CD14-positive monocyte (primary cell): ENCODE measurements around the gene THOC5. TPM values are rescaled to one million over a fixed set of nuclear protein-coding genes. Genes with fewer than 3 reads are reported as not detected.
A peak's percentile ranks its signal among the peaks of the same experiment; 100 is the strongest.

Experiments
- DNase-seq, 3 donors: peaks; one replicate each; pipeline ENCODE4 v3.0.0-alpha.2; 2011 to 2022
- H2AFZ ChIP-seq: 2 replicates; pipeline ENCODE4 v1.6.0; 2012; ENCODE audit warnings: mild to moderate bottlenecking, low read depth, low read length, inconsistent platforms; ENCODE audit not compliant: insufficient read depth, poor library complexity, severe bottlenecking
- H3K27ac ChIP-seq, 2 donors: 1 replicate in 1 of 2; 2 replicates in 1 of 2; pipeline ENCODE4 v1.5.1; 2012 to 2013; ENCODE audit warnings: low read length in 2 of 2, control low read depth in 1 of 2, inconsistent platforms in 1 of 2, low read depth in 1 of 2, mild to moderate bottlenecking in 1 of 2
- H3K27me3 ChIP-seq, 2 donors: one replicate each; pipeline versions ENCODE4 v1.6.0 to v1.6.1; 2011 to 2013; ENCODE audit warnings: low read length in 2 of 2; ENCODE audit not compliant: control insufficient read depth in 2 of 2, insufficient read depth in 2 of 2
- H3K36me3 ChIP-seq, 2 donors: replicated peaks in 1 of 2; 1 replicate in 1 of 2; 2 replicates in 1 of 2; pipeline versions ENCODE4 v1.5.1 to v1.6.1; 2012 to 2013; ENCODE audit warnings: low read length in 2 of 2, control low read depth in 1 of 2, inconsistent platforms in 1 of 2, mild to moderate bottlenecking in 1 of 2; ENCODE audit not compliant: insufficient read depth in 2 of 2, control insufficient read depth in 1 of 2
- H3K4me1 ChIP-seq, 2 donors: 1 replicate in 1 of 2; 2 replicates in 1 of 2; pipeline versions ENCODE4 v1.5.1 to v1.6.1; 2012 to 2013; ENCODE audit warnings: low read length in 2 of 2, control low read depth in 1 of 2, inconsistent platforms in 1 of 2, mild to moderate bottlenecking in 1 of 2, moderate library complexity in 1 of 2; ENCODE audit not compliant: insufficient read depth in 2 of 2, control insufficient read depth in 1 of 2
- H3K4me2 ChIP-seq: replicated peaks from 2 replicates; pipeline ENCODE3; 2012; ENCODE audit warnings: low read length, moderate library complexity, mild to moderate bottlenecking; ENCODE audit not compliant: poor library complexity, severe bottlenecking; ENCODE audit errors: extremely low read depth
- H3K4me3 ChIP-seq, 3 experiments: fragments of 200-600 bp in 1 of 3; sonication (generic) in 1 of 3; replicated peaks in 1 of 3; 1 replicate in 2 of 3; 2 replicates in 1 of 3; pipeline ENCODE4 v1.5.1; 2011 to 2013; ENCODE audit warnings: low read length in 3 of 3, mild to moderate bottlenecking in 3 of 3, control low read depth in 2 of 3, low read depth in 2 of 3, inconsistent platforms in 1 of 3, moderate library complexity in 1 of 3
- H3K79me2 ChIP-seq: 2 replicates; pipeline ENCODE4 v1.6.0; 2012; ENCODE audit warnings: mild to moderate bottlenecking, control low read depth, inconsistent platforms, low read length, moderate library complexity; ENCODE audit not compliant: insufficient read depth
- H3K9ac ChIP-seq: 2 replicates; pipeline ENCODE4 v1.6.0; 2017; ENCODE audit warnings: low read length, mild to moderate bottlenecking; ENCODE audit not compliant: insufficient read depth, poor library complexity, severe bottlenecking
- H3K9me3 ChIP-seq, 2 donors: replicated peaks in 1 of 2; 1 replicate in 1 of 2; 2 replicates in 1 of 2; pipeline versions ENCODE4 v1.5.1 to v1.6.1; 2012 to 2013; ENCODE audit warnings: low read length in 2 of 2, control low read depth in 1 of 2; ENCODE audit not compliant: control insufficient read depth in 1 of 2, insufficient read depth in 1 of 2
- H4K20me1 ChIP-seq: 2 replicates; pipeline ENCODE4 v1.6.0; 2012; ENCODE audit warnings: mild to moderate bottlenecking, low read length, control low read depth, moderate library complexity; ENCODE audit not compliant: insufficient read depth
- H3K27ac Mint-ChIP-seq, 7 donors: one replicate each; pipeline ENCODE4 v1.8.0; 2020; ENCODE audit warnings: mild to moderate bottlenecking in 7 of 7, mixed read lengths in 7 of 7, moderate library complexity in 6 of 7, inconsistent platforms in 2 of 7
- H3K27me3 Mint-ChIP-seq, 3 donors: one replicate each; pipeline ENCODE4 v1.8.0; 2021 to 2022; ENCODE audit warnings: low read depth in 3 of 3, mild to moderate bottlenecking in 3 of 3, mixed read lengths in 3 of 3, moderate library complexity in 3 of 3, inconsistent platforms in 1 of 3
- H3K36me3 Mint-ChIP-seq, 2 donors: one replicate each; pipeline ENCODE4 v1.8.0; 2020; ENCODE audit warnings: mixed read lengths in 2 of 2, inconsistent platforms in 1 of 2, mild to moderate bottlenecking in 1 of 2
- H3K4me1 Mint-ChIP-seq: one replicate; pipeline ENCODE4 v1.8.0; 2020; ENCODE audit warnings: mild to moderate bottlenecking, mixed read lengths
- H3K4me3 Mint-ChIP-seq, 2 donors: one replicate each; pipeline ENCODE4 v1.8.0; 2020; ENCODE audit warnings: mild to moderate bottlenecking in 2 of 2, mixed read lengths in 2 of 2, moderate library complexity in 1 of 2
- H3K9me3 Mint-ChIP-seq, 7 donors: one replicate each; pipeline ENCODE4 v1.8.0; 2020 to 2022; ENCODE audit warnings: mixed read lengths in 7 of 7, mild to moderate bottlenecking in 6 of 7, moderate library complexity in 6 of 7, inconsistent platforms in 2 of 7
- CTCF ChIP-seq: fragments of 200-600 bp; IDR thresholded peaks from one replicate; pipeline ENCODE4 v1.8.0; 2022; ENCODE audit warnings: antibody characterized with exemption, mild to moderate bottlenecking
- WGBS: methylation state at CpG from one replicate; pipeline ENCODE4 v1.1.5; 2013; ENCODE audit warnings: missing lambda C conversion rate; ENCODE audit not compliant: insufficient coverage; 5-methylcytosine and 5-hydroxymethylcytosine counted together
- intact Hi-C, 2 donors: fragments of 100-400 bp; cut with micrococcal nuclease; formaldehyde crosslinking; loops; one replicate each; pipeline versions ENCODE4 v1.15.0 to v1.15.1; 2023
- polyA plus RNA-seq, 3 donors: library from polyadenylated mRNA; depleted of rRNA in 1 of 3; unstranded in 2 of 3; stranded (reverse) in 1 of 3; fragments of 300-500 nt in 2 of 3; fragments of >200 nt in 1 of 3; fragmentation: Illumina TruSeq in 2 of 3; gene quantifications; 1 replicate in 2 of 3; 2 replicates in 1 of 3; pipeline ENCODE4 v1.2.3, GENCODE V29; 2012 to 2021

THOC5 gene
- polyA plus RNA-seq, 3 donors: 19.6 to 29.9 (median 28.2) TPM

DNA sequence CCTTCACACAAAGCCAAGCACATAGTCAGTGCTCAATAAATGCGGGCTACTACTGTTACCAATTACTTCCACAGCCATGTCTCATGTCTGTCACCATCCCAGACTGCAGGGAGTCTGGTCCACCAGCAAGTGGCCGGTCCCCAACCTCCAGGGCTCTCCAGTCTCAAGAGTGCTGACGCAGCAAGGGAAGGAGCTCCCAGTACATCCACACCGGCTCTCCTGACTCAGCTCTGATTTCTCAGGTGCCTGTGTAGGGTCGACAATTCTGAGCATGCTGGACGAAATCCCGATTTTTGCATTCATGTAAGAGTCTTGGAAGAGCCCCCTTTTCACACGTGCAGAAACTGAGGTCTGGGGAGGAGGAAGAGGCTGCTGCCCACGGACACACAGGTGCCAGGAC is 83.8 kb downstream of the THOC5 start:
- H3K27ac ChIP-seq: no peak overlapping the region
- Mint-ChIP-seq H3K36me3 (peaks cover 0 to 5% of the 10 kb centered on the region in 2 donors), H3K27ac (no peak overlapping the region), H3K27me3 (peaks cover 16 to 33% (median 18%) of the 10 kb centered on the region in 3 donors), H3K4me1 (peaks cover 7% of the 10 kb centered on the region), H3K9me3 (no peaks in the 10 kb centered on the region), H3K4me3 (peak overlapping the region in 1 of 2 donors; percentile 62)
- H3K9me3 ChIP-seq: no peaks in the 10 kb centered on the region
- no peak overlapping the region for H2AFZ ChIP-seq
- peaks cover 0 to 2% of the 10 kb centered on the region in 2 donors for H3K27me3 ChIP-seq
- 93% methylated on average over 6 of the region's 9 CpGs for WGBS
- H3K9ac ChIP-seq: no peak overlapping the region
- peaks cover 3 to 9% of the 10 kb centered on the region in 2 donors for H3K4me1 ChIP-seq
- intact Hi-C loops: no loop called here
- TF ChIP-seq CTCF: no peak
- H3K79me2 ChIP-seq: no peaks in the 10 kb centered on the region
- no peak overlapping the region for H3K4me3 ChIP-seq
- DNase-seq: no peak
- no peaks in the 10 kb centered on the region for H4K20me1 ChIP-seq
- H3K36me3 ChIP-seq: no peaks in the 10 kb centered on the region
- no peak overlapping the region for H3K4me2 ChIP-seq

DNA sequence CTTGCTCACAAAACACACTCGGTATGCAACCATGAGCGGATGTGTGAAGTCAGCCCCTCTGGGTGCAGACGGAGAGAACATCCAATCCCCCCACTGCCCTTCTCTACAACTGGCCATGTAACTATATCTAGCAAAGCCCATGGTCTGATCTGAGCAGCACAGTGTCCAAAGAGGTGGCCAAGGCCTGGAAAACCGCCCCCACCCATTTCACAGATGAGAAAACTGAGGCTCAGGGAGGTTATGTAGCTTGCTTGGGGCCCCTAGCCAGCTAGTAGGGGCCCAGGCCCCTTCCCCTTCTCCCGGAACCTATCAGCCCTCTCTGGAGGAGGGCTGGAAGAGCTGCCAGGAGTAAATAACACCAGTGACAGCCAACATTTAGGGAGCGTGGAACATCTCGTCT is 89.0 kb downstream of the THOC5 start:
- Histone ChIP-seq H3K27me3 (no peaks in the 10 kb centered on the region), H3K36me3 (no peaks in the 10 kb centered on the region), H3K9ac (no peak overlapping the region), H4K20me1 (no peaks in the 10 kb centered on the region), H3K9me3 (no peaks in the 10 kb centered on the region), H3K4me3 (no peak overlapping the region), H3K4me1 (no peaks in the 10 kb centered on the region), H3K27ac (no peak overlapping the region), H2AFZ (no peak overlapping the region), H3K79me2 (no peaks in the 10 kb centered on the region), H3K4me2 (no peak overlapping the region)
- Mint-ChIP-seq H3K36me3 (peaks cover 0 to 2% of the 10 kb centered on the region in 2 donors), H3K4me1 (no peaks in the 10 kb centered on the region), H3K27ac (peak overlapping the region in 1 of 7 donors; percentile 18), H3K4me3 (no peak overlapping the region), H3K27me3 (peaks cover 5 to 15% (median 7%) of the 10 kb centered on the region in 3 donors), H3K9me3 (peaks cover 0 to 2% (median 0%) of the 10 kb centered on the region in 7 donors)
- TF ChIP-seq CTCF: no peak
- 93% methylated on average over 4 of the region's 7 CpGs for WGBS
- DNase-seq: no peak
- intact Hi-C loops: no loop called here
